GDM1 (cell line): ENCODE data around the gene GDPD2.

Source experiments
- DNase-seq: peaks from one replicate; lab custom pipeline; 2025; lab: John Stamatoyannopoulos, UW

GDPD2 gene

DNA sequence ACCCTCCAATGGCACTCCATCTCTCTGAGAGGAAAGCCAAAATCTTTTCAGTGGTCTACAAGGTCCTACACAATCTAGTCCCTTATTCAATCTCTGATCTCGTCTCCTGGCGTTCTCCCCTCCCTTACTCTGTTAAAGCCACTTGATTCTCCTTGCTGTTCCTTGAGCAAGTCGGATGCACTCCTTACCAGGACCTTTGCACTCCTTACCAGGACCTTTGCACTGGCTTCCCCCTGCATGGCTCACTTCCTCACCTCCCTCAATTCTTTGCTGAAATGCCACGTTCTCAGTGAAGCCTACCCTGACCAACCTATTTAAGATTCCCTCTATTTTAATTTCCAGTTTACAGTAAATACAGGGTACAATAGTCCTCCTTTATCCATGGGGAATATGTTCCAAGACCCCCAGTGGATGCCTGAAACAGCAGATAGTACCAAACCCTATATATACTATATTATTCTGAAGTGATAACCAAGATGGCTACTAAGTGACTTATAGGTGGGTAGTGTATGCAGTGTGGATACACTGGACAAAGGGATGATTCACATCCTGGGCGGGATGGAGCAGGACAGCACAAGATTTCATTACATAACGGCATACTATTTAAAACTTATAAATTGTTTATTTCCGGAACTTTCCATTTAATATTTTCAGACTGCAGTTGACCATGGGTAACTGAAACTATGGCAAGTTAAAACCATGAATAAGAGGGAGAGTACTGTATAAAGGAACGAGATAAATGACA is 15.0 kb downstream of the GDPD2 start:
- no peak for DNase-seq

DNA sequence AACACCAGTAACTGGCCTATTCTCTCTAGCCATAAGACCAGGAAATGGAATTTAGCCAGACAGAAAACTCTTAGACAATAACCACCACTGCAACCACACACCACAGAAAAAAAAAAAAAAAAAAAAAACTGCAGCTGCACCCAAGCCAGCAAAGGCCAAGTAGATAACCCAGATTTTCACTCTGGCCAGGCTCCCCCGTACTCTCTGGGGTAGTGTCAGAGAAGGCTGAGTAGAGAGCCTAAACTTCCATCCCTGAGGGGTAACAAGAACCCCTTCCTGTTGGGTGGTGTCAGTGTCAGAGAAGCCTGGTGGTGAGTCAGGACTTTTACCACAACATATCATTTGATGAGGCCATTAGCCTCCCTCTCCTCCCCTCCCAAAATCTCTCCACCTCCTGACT is 15.9 kb downstream of the GDPD2 start:
- no peak for DNase-seq

DNA sequence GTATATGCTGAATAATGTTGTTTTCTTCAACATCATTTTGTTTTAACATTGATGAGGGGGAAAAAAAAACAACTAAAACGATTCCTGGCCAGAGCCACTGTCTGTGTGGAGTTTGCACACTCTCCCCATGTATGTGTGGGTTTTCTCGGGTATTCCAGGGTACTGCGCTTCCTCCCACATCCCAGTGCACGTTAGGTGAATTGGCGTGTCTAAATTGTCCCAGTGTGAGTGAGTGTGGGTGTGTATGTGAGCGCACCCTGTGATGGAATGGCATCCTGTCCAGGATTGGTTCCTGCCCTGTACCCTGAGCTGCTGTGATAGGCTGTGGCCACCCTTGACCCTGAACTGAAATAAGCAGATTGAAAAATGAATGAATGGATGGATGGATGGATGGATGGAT is 19.1 kb downstream of the GDPD2 start:
- no peak for DNase-seq

DNA sequence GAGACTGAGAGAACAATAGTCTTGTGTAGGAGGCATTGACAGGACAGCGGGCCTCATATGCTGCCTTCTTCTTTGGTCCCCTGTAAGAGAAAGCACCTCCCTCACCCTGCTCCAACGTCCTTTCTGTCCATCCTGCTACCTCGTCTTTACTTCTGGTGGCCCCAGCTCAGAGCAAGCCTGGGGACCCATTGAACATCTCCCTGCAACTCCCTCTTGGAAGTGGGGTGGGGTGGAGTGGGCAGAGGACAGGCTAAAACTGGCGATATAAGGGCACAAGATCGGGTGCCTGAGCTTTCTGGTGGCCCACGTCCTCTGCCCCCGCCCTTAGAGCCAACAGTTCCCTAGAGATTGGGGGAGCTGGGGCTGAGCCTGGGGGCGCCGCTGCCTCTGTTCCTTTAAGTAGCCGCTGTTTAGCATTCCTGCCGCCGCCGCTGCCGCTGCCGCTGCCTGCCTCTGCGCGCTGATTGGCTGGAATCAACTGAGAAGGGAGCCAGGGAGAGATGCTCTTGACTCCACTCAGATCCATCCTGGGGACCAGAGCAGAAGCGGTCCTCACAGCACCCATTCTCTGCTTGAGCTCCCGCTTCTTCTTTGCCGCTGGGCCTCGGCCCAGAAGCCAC is 21.3 kb downstream of the GDPD2 start, which contains the start of gene DLG3:
Gene DLG3, plus strand, starts transcription at position 510 of the 620 bp plus-strand sequence. CDS start 367 bp downstream, outside the sequence.
- DNase-seq, result no peak

DNA sequence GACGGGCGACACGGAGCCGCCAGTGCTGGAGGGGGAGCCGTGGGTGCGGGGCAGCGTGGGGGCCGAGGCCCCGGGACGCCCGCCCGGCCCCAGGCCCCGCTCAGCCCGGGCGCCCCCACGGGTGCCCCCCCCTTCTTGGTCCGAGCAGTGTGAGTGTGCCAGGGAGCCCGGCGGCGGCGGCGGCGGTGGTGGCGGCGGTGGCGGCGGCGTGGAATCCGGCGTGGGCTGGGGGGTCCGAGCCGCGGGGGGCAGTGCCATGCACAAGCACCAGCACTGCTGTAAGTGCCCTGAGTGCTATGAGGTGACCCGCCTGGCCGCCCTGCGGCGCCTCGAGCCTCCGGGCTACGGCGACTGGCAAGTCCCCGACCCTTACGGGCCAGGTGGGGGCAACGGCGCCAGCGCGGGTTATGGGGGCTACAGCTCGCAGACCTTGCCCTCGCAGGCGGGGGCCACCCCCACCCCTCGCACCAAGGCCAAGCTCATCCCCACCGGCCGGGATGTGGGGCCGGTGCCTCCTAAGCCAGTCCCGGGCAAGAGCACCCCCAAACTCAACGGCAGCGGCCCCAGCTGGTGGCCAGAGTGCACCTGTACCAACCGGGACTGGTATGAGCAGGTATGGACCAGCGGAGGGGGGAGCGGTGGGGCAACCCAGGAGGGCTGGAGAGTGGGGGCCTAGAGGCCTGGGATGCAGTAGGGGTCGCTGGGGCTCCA is 22.0 kb downstream of the GDPD2 start:
- no peak for DNase-seq

DNA sequence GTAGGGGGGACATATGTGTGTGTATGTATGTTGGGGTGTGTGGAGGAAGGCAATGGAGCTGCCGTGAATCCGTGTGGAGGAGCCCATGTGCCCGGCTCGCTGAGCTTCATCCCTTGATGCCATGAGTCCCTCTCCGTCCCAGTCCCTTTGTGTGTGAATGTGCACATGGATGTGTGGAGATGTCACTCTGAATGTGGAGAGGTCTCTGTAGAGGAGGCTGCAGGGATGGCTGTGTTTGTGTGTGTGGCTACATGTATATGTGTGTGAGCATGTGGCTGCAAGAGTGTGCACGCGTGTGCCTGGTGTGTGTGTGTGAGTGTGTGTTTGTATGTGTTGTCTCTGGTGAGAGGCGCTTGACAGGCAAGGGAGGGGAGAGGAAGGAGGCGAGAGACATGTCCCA is 22.8 kb downstream of the GDPD2 start:
- DNase-seq, result no peak

DNA sequence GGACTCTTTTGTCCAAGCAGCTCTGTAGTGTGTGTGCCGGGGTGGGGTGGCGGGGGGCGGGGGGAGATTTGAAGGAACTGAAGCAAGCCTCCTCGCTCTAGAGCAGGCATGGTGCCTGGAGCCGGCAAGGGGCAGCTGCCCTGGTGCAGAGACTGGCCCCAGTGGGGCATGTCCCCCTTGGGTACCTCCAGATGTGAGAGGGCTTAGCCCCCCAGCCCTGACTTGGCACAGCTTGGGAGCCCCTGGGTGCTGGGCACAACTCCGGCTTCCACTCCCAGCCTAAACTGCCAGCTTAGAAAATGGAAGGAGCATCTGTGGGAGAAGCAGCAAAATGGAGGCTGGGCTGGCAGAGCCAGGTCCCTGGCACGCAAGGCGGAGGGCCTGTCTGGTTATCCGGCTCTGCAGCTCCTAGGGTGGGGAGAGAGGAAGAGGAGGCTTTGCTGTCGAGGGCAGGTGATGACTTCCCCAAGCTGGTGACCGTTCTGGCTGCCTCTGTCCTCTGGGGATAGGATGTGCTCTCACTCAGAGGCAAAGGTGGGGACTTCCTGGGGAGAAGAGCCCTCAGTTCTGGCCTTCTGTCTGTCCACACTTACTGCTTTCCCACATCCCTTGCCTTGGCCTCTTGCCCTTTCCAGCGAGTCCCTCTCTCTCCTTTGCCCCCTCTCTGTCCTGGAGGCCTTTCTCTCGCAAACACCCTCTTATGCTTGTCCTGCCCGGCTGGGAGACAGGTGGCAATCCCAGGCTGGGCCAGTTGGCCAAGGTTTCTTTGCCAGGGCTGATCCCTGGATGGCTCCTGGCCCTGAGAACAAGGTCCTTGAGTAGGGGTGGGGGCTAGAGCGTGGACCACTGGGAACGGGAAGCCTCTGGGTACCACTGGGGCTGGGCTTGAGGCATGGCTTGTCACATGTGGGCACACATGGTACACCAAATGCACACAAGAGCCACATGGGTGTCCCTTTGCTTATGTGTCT is 23.6 kb downstream of the GDPD2 start:
- no peak for DNase-seq

DNA sequence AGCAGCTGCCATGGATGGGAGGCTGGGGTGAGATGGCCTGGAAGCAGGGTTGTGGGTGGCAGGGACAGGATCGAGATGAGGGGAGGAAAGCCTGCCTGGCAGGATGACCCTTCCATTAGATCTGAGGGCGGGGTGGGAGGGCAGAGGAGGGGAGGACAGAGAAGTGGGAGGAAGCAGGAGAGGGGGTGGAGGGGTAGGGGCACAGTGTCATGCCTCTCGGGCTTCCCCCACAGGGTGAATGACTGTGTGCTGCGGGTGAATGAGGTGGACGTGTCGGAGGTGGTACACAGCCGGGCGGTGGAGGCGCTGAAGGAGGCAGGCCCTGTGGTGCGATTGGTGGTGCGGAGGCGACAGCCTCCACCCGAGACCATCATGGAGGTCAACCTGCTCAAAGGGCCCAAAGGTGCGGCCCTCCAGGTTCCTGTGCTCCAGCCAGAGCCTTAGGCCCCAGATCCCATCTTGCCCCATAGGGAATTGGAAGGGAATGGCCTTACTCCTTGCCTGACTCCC is 26.4 kb downstream of the GDPD2 start:
- no peak for DNase-seq

DNA sequence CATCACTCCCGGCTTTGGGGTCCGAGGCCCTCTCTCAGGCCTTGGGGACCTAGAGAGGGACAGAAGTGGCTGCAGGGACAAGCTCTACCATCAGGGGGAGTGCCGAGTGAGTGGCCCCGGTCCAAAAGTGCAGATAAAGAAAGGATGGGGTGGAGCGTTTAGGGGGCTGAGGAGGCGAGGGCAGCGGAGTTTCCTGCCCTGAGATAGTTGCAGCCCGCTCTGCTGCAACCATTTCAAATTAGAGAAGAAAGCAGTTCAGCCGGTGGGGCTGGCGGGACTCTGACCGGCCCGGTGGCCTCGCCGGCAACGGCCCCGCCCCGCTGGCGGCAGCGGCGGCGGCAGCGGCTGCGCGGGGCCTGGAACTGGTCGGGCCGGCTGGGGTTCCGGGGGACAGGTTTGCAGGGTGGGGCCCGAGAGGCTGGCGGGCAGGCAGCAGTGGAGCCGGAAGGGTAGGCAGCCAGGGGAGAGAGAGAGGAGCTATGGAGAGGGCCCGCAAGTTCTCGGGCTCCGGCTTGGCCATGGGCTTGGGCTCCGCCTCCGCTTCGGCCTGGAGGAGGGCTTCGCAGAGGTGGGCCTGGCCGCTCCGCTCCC is 29.1 kb downstream of the GDPD2 start:
- DNase-seq, result no peak

DNA sequence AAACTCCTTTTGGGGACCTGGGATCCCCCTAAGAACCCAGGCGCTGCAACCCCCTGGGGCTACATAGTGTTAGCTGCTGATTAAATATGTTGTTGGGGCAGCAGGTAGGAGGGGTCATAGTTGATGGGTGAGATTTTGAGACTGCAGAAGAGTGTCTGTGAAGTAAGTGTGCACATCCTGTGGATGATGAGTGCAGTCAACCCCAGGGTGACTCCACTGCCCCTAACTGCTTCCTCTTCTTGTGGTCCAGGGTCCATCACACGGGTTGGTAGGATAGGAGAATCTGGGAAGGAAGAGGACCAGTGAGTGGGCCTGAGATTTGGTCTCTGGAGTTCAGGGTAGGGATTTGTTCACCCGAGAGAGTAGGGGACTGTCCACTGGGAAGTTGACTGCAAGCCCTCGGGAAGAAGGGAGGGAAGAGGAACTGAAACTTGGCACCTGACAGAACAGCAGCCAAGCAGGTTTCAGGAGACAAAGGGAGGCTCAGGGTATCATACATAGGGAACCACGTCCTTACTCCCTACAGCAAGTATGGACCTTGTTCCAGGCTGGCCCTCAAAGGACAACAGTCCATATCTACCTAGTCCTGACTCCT is 30.0 kb downstream of the GDPD2 start:
- no peak for DNase-seq

DNA sequence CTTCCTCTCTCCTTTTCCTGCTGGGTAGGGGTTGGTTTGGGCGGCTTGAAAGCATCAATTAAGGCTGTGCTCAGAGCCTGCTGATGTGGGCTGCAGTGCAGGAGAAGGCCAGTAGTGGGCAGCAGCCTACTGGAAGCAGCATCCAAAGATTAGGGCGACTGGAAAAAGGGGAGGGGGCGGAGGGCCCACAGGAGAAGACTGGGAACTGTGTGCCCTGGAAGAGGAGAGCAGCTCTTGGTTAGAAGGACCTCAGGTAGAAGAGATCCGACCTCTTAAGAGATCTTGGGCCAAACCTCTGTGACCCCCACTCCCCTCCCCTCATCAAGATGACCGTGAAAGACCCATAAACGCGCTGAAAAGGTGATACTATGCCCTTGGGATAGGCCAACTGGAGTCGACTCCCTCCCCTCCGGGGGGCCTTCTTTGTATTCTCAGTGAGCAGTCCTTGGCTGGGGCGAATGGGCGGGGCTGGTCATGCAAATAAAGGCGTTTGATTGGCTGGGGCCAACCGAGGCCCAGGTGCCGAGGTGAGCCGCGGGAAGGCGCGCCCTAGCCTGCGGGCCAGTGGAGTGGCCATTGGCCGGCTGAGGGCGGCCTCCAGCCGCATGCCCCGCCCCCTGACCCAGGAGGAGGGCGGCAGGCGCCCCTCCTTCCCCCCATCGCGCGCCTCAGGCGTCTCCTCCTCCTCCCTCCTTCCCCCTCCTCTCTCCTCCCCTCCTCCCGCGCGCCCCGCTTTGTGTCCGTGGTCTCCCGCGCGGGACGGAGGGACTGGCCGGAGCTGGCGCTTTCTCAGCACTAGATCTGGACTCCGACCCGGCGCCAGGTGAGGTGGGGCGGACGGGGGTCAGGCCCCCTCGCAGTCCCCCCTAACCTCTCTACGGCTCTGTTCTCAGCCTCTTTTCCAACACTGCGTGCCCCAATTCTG is 31.6 kb downstream of the GDPD2 start:
- DNase-seq, result no peak

DNA sequence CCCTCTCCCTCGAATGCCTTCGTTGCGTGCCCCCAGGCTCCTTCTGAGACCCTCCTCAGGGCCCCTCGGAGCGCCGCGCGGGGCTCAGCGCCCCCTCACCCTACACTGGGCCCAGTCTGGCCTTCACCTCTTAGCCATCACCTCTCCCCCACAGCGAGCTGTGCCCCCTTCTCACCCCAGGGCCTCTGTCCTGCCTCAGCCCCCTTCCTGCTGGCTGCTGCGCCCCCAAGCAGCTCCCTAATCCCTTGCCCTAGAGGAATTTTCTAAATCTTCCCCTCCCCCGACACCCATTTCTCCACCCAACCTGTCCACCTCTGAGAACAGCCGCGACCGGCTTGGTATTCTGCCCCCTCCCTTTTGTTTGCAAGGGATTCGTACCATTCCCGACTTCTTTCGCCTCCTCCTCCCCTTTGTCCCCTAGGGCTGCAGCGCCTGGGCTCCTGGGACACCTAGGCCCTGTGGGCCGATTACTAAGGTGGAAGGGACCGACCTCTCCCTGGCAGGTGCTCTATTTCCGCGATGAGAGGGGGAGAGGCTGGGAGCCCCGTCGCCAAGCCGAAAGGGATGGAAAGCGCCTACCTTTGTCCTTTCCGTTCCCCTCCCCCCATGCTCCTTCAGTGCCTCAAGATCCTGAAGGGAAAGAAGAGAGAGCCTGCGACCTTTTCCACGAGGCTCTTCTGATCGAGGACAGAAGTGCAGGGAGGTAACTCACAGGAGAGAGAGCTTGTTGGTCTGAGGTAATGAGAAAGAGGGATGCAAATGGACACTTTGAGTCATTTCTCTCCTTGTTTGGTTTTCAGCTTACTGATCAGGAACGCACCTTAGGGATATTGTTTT is 32.5 kb downstream of the GDPD2 start:
- no peak for DNase-seq

DNA sequence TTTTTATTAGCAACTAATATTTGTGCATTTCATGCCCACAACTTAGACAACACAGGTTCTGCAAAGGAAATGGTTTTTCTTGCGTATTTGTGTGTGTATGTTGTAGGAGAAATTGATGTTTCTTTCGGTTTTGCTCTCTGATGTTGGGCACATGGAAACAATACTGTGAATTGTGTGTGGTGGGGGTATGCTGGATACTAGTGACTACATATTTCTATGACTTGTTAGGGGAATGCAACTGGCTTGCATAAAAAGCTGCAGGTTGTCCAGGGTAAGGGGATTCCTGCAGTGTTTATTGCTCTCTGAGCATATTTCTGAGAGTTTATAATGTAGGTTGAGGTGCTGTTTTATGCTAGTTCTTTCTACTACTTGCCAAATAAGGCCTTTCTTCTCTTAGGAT is 33.1 kb downstream of the GDPD2 start:
- no peak for DNase-seq

DNA sequence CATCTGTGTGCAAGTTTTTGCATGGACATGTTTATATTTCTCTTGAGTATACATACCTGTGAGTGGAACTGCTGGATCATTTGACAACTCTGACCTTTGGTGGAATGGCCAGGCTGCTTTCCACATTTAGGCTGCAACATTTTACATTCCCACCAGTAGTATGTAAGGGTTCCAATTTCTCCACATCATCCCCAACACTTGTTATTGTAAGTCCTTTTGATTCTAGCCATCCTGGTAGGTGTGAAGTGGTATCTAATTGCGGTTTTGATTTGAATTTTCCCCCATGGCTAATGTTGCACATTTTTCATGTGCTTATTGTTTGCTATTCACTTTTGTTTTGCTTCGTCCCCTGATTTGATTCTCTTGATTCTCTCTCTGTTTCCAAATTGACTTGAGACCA is 37.9 kb downstream of the GDPD2 start:
- no peak for DNase-seq

DNA sequence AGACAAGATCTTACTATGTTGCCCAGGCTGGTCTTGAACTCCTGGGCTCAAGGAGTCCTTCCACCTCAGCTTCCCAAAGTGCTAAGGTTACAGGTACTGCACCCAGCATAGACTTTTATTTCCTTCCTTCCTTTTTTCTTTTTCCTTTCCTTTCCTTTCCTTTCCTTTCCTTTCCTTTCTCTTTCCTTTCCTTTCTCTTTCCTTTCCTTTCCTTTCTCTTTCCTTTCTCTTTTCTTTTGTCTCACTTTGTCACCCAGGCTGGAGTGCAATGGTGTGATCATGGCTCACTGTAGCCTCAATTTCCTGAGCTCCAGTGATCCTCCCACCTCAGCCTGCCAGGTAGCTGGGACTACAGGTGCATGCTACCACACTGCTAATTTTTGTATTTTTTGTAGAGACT is 40.9 kb downstream of the GDPD2 start:
- no peak for DNase-seq

DNA sequence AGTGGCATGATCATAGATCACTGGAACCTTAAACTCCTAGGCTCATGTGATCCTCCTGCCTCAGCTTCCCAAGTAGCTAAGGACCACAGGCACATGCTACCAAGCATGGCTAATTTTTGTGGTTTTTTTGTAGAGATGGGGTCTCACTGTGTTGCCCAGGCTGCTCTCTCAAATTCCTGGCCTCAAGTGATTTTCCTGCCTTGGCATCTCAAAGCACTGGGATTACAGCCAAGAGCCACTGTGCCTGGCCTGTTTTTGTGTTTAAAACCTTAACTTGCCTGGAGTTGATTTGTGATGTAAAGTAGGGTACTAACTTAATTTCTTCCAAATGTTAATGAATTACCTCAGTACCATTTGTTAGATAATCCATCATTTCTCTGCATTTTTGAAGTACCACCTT is 43.9 kb downstream of the GDPD2 start:
- DNase-seq, result no peak

DNA sequence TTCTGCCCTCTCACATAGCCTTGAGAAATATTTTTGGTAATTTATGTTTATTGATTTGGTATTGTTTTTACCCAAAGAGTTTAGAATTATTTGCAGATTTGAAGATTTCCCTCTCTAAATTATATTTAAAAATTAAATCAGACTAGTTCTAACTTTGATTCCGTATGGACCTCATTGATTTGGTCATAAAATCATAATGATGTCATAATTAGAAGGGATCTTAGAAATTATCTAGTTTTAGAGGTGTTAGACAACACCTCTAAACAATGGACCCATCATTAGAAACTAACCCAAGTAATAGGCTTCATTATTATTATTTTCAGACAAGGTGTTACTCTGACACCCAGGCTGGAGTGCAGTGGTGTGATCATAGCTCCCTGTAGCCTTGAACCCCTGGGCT is 45.6 kb downstream of the GDPD2 start:
- DNase-seq, result no peak

DNA sequence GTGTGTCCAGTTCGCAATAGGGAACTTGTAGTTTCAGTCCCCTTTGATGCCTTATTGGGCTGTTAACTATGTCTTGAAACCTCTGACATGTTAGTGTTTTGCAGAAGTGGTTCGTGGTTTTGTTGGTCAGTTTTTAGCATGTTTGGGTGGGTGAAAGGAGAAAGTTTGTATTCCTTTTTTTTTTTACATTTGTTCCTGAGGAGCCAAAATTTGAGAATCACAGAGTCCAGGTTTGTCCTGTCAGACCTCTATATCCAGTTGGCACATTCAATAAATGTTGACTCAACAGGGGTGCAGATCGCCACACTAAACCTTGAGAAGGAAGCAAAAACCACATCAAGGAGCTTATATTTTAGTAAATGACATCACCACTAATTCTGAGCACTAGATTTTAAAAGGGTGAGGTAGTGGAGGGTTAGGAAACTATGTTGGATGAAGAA is 47.8 kb downstream of the GDPD2 start:
- DNase-seq, result no peak
